ENCODE measurements around the gene NOL6.

GRCh38 chr9:33480106-33480505, 6.4 kb upstream of the NOL6 start:
- TF ChIP-seq POLR2A (IDR thresholded peaks at IDR 0.05; ENCODE audit: low read length) (no peak), GATA1 (IDR thresholded peaks at IDR 0.05; ENCODE audit: low read depth, low read length) (no peak)

All from erythroblast (primary cell).